Measurements from ENCODE around the gene KLHDC8A.
A peak's percentile ranks its signal among the peaks of the same experiment; 100 is the strongest.

Gene KLHDC8A

DNA sequence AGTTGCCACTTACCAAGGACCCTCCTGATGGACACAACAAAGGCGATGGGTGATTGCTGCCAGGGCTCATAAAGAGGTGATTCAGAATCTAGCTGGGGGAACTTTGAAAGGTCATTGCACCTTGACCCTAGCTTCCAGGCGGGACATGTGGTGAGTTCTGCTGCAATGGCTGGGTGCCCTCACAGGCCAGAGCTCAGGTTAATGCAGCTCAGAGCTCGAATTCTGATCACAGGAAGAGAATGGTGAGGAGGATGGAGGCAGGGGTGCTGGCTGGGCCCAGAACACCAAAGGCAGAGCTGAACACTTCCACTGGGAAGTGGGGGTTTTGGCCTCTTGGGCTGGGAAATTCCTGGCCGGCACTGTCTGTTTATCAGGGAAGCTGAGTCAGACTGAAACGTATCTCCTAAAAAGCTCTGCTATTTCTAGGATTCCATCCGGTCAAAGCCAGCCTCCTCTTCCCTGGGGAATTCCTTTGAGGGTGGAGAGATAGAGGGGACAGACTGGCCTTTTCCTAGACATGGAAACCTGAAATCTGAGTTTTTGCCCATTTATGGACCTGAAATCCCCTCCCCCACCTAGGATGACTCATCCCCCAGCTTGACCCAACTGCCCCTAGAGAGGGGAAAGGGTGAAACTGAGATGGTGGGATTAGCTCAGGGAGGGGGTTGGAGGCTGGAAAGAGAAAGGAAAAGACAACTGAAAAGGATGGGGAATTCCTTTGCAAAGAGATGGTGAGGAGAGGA, 62.4 kb downstream of the KLHDC8A start:
- DNase-seq = no peak

DNA sequence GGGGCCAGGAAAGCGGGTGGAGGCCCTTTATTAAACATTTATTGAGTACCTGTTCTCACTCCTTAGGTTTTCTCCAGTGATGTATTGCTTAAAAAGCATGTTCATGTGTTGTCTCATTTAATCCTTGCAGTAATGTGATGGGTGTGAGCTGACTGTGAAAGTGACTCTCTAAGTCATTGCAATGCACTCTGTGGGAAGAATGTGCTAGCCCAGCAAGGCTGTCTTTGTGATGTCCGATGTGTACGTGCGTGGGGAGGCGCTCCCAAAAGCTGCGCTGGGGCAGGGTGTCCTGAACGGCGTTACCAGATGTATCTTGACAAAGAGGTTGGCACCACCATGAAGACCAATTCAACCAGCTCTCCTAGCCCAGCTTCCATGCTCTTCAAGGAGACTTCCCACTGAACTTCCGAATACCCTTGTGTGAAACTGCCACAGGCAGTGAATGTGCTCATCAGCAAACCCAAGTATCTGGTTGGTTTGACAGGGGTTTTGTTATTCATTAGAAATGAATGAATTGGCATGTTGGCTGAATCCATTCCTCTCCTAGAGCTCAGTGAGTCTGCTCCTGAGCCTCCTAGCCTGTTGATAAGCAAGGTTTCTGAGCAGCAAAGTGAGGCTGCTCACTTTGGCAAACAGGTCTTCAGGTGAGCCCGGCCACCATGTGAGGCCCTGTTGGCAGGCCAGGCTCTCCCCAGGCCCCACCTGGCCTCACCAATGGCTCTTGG, 63.2 kb downstream of the KLHDC8A start:
- DNase-seq = no peak

- no peak for DNase-seq
Measured at GRCh38 chr1:205291596-205291995, 65.1 kb downstream of the KLHDC8A start.

- DNase-seq = peak; percentile 82
Measured at GRCh38 chr1:205287767-205288559, 68.8 kb downstream of the KLHDC8A start.

- DNase-seq = no peak
Measured at GRCh38 chr1:205287076-205287475, 69.6 kb downstream of the KLHDC8A start.

DNA sequence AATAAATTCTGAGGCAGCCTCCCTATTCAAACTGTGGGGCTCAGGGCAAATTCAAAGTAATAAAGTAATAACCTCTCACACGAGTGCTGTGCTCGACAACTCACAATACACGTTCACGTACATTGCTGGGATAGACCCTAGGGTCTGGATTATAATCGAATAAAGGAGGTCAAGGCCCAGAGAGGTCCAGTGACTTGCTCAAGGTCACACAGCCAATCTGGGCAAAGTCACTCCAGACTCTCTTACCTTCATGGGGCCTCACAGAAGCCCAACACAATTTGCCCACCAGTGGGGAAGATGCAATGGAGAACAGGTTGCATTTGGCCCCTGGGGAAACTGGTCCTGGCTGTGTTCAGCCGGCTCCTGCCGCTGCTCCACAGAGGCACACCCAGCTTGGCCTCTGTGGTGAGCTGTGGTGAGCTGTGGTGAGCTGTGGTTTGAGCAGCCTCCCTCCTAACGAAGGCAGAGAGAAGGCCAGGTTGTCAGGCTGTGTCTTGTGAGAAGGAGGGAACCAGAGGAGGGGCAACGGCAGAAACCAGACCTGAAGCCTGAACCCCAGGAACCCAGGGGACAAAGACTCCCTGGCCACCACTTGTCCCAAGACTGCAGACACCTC, 70.3 kb downstream of the KLHDC8A start:
- DNase-seq = peak; percentile 87
